DMS 273 (cell line): ENCODE results near the gene LCTL.
"Not testable (repeated sequence)": the region's sequence is repeated elsewhere in the genome, so short reads cannot be mapped to it uniquely, and the experiment has no call there.

Experiments used
- DNase-seq: peaks from one replicate; lab custom pipeline; 2025; ENCODE audit not compliant: unreplicated experiment; lab: John Stamatoyannopoulos, UW

The LCTL gene

DNA sequence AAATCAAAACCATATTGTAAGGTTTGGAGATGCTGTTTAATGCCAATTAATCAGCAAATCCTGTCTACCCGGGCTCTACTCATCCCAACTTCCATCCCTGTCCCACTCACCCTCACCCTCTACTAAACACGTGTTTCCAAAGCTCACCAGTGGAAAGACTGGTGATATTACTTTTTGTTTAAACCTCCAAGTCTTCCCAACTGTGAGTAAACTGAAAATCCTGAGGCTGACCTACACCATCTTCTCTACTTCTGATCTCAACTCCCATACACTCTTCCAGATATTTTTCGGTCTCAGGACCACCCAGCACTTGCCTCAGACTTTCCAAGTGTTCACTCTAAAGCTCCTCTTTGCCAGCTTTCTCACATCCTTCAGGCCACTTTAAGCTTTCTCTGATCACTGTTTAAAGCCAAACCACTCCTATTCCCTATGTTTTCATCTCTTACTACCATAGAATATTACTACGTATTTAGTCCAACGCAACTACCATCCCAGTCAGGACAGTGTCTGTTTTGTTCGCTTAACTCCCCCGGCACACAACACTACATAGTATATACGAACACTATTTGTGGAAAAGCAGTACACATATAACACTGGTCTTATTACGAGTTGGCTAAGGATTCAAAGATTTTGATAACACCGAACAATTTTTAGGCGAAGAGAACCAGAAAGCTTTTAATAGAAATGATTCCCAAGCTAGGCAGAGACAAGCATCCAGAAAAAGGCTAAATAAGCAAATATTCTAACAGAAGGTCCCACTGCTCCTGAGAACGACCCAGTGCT lies 61.8 kb downstream of the LCTL start:
- no peak for DNase-seq

GRCh38 chr15:66503041-66503648 lies 62.7 kb downstream of the LCTL start:
- DNase-seq, result not testable (repeated sequence)

DNA sequence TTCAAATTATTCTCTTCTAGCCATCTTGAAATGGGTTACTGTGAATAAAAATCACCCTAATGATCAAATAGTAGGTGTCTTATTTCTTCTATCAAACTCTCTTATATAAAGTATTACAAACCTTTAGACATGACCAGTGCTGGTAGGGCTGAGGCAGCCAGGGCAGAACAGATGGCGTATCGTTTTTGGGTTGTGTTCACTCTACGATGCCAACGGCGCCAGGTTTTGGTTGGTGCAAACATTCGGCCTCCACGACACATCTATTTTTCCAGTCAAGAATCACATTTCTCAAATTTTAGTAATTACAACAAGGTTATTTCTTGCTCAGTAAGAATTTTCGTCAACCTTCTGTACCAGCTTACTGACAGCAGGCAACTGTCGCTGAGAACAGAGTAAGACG lies 63.3 kb downstream of the LCTL start:
- DNase-seq, result peak; percentile 60

DNA sequence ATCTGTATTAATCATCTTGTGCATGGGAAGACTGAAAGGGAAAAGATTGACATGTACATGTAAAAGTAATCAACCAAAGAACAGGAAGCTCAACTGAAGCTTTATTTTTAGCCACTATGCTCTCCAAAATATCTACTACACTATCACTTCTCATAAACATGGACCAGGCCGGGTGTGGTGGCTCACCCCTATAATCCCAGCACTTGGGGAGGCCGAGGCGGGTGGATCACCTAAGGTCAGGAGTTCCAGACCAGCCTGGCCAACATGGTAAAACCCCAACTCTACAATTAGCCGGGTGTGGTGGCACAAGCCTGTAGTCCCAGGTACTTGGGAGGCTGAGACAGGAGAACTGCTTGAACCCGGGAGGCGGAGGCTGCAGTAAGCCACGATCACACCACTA lies 65.5 kb downstream of the LCTL start:
- DNase-seq, result not testable (repeated sequence)

GRCh38 chr15:66498501-66499386 lies 67.1 kb downstream of the LCTL start:
- DNase-seq, result peak; percentile 57
